Choroid plexus epithelial cell (primary cell): Measurements from ENCODE around the gene ZG16.

Experiments
- DNase-seq: peaks from one replicate; pipeline ENCODE4 v3.0.0-alpha.2; 2010; ENCODE audit warnings: low read depth
- H3K4me3 ChIP-seq: 2 replicates; pipeline ENCODE4 v1.5.1; 2011; ENCODE audit warnings: low read depth, mild to moderate bottlenecking, control low read depth, low read length, moderate library complexity
- TF ChIP-seq, protein P1 (sequence below): conservative IDR thresholded peaks from 2 replicates; pipeline ENCODE4 v1.5.1; 2011; ENCODE audit warnings: low read depth, mild to moderate bottlenecking, control low read depth, inconsistent platforms, low read length, moderate library complexity

Gene ZG16

DNA sequence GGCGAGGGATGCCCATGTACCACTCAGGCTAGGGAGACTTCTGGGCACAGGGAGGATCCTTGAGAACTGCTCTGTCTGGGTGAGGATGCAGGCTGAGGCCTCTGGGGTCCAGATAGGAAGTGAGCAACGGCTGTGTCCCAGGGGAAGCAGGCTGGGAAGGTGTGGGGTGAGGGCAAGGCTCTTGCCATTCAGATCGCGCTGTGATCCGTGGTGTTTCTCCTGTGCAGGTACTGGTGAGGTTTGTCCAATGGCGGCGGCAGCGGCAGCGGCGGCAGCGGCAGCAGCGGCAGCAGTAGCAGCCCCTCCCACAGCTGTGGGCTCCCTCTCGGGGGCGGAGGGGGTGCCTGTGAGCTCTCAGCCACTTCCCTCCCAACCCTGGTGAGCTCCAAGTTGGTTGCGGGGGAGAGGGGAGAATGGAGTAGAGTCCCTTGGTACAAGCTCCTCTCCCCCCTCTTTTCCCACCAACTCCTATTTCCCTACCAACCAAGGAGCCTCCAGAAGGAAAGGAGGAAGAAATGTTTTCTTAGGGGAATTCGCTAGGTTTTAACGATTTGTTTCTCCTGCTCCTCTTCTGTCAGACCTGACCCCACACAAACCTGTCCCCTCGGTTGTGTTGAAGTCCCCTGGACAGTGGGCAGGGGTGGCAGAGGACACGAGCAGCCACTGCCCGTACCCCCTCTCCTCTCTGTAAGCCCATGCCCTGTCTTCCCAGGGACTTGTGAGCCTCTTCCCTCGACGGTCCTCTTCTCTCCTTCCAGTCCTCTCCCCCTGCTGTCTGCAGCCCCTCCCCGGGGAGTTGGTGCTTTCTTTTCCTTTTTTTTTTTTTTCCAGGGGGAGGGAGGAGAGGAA lies 32.0 kb downstream of the ZG16 start:
- peak; percentile 21 for DNase-seq
- TF ChIP-seq, protein P1, sequence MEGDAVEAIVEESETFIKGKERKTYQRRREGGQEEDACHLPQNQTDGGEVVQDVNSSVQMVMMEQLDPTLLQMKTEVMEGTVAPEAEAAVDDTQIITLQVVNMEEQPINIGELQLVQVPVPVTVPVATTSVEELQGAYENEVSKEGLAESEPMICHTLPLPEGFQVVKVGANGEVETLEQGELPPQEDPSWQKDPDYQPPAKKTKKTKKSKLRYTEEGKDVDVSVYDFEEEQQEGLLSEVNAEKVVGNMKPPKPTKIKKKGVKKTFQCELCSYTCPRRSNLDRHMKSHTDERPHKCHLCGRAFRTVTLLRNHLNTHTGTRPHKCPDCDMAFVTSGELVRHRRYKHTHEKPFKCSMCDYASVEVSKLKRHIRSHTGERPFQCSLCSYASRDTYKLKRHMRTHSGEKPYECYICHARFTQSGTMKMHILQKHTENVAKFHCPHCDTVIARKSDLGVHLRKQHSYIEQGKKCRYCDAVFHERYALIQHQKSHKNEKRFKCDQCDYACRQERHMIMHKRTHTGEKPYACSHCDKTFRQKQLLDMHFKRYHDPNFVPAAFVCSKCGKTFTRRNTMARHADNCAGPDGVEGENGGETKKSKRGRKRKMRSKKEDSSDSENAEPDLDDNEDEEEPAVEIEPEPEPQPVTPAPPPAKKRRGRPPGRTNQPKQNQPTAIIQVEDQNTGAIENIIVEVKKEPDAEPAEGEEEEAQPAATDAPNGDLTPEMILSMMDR = no peak
- peak overlapping the region; percentile 3 for H3K4me3 ChIP-seq

DNA sequence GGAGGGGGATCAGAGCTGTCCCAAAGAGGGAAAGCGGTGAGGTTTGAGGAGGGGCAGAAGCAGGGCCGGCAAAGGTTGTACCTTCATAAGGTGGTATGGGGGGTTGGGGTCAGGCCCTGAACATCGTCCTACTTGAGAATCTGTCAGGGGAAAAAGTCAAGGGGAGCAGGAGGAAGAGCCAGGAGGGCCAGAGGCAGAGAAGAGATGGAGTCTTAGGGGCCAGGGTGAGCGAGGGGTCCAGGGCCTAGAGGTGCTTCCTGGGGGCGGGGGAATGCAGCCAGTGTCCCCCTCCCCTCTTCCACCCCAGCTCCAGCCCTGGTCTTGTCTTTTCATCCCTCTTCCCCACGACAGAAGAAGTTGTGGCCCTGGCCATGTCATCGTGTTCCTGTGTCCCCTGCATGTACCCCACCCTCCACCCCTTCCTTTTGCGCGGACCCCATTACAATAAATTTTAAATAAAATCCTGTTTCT lies 32.7 kb downstream of the ZG16 start:
- no peak for DNase-seq
- no peak overlapping the region for H3K4me3 ChIP-seq

DNA sequence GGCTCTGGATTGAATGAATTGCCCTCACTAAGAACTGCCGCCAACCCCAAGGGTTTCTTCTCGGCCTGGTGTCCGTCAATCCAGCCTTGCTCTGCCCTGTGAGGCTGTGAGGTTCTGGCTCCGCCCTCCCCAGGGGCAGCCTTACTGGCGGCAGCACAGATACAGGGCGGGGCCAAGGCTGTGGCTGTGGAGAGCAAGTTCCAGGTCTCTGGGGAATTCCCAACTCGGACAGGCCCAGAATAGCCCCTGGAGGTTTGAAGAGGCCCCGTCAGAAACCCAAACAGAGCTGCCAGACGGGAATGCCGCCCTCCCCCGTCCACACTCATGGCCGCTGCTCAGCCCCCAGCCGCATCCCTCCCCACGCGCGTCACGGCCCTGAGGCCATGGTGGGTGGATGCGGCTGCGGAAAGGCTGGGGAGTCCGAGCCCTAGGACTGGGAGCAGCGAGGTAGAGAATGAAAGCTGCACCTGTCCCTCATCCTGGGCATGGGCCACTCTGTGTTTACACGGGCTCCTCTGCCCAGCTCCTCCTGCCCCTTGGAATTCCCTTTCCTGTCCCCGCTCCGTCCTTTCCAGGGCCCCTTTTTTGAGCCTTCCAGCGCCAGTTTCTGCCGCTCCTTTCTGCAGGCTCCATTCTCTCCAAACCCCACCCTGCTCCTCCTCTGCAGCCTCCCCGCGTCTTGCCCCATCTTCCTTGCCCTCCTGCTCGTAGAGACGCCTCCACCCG lies 33.3 kb downstream of the ZG16 start:
- peak; percentile 98 for DNase-seq
- TF ChIP-seq, protein P1 = no peak
- peak overlapping the region; percentile 57 for H3K4me3 ChIP-seq

More for the DNA sequence above, 32.7 kb downstream of the ZG16 start:
- TF ChIP-seq, protein P1 = no peak

DNA sequence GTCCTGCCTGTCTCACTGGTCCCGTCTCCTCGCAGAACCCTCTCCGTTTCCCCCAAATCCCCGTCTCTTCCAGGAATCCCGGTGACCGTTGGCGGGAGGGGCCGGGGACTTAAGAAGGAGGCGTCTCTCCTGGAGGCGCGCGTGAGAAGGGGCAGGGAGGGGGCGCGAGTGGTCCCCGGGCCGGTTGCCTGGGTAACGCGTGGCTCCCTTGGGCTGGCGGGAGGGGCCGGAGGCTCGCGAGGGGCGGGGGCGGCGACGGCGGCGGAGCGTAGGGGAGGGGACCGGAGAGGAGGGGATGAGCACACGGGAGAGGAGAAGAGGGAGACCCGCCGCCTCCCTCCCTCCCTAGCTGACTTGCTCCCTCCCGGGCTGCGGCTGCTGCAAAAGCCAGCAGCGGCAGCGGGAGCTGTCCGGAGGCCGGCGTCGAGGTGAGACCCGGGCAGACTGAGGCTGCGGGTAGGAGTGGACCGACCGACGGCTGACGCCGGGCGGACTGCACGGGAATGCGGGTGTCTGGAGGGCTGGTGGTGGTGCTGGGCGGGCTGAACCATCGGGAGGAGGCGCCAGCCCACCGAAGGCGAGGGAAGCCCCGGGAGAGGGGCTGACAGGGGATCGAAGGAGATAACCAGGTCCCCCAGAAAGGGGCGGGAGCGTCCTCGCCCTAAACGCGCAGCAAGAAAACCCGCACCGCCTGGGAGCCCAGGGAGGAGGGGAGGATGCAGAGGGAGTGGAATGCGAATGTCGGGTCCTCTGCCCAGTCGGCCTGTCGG lies 34.0 kb downstream of the ZG16 start, which contains the start of gene PRRT2:
Gene PRRT2, plus strand, starts transcription at position 298 of the 770 bp plus-strand sequence. CDS start 862 bp downstream, outside the sequence.
- TF ChIP-seq, protein P1 = peak; percentile 5
- H3K4me3 ChIP-seq = peak within 1 kb of the TSS; percentile 57
- DNase-seq = peak; percentile 54

DNA sequence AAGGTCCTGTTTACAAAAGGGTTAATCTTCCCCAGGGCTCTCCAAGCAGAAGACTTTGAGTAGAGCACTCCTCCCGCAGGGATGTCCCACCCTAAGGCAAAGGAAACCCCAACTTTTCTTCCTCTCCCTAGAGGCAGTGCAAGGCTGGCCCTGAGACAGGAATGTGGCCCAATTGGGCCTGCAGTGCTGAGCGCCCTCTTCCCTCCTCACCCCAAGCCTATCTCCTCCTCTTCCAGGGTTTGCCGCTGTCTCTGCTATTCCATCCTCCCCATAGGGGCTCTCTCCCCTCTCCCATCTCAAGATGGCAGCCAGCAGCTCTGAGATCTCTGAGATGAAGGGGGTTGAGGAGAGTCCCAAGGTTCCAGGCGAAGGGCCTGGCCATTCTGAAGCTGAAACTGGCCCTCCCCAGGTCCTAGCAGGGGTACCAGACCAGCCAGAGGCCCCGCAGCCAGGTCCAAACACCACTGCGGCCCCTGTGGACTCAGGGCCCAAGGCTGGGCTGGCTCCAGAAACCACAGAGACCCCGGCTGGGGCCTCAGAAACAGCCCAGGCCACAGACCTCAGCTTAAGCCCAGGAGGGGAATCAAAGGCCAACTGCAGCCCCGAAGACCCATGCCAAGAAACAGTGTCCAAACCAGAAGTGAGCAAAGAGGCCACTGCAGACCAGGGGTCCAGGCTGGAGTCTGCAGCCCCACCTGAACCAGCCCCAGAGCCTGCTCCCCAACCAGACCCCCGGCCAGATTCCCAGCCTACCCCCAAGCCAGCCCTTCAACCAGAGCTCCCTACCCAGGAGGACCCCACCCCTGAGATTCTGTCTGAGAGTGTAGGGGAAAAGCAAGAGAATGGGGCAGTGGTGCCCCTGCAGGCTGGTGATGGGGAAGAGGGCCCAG lies 34.9 kb downstream of the ZG16 start:
- no peak for DNase-seq
- H3K4me3 ChIP-seq = peak overlapping the region; percentile 57
- TF ChIP-seq, protein P1 = no peak
